ENCODE data around the gene ZNF716.
"Not testable (repeated sequence)": the region's sequence is repeated elsewhere in the genome, so short reads cannot be mapped to it uniquely, and the experiment has no call there.

The ZNF716 gene

GRCh38 chr7:57449904-57450303, at the start of gene ZNF716:
ZNF716 (plus strand) TSS chr7:57450177; CDS start chr7:57450289, 112 bp downstream.
- DNase-seq, result peak; percentile 2

GRCh38 chr7:57400531-57401155, 49.3 kb upstream of the ZNF716 start:
- DNase-seq, result no peak

- not testable (repeated sequence) for DNase-seq
Observed at GRCh38 chr7:57403051-57403450, 46.9 kb upstream of the ZNF716 start.

- DNase-seq, result peak; percentile 59
Observed at GRCh38 chr7:57403601-57404342, 46.2 kb upstream of the ZNF716 start.

GRCh38 chr7:57404343-57404966, 45.5 kb upstream of the ZNF716 start:
- peak; percentile 71 for DNase-seq

DNA sequence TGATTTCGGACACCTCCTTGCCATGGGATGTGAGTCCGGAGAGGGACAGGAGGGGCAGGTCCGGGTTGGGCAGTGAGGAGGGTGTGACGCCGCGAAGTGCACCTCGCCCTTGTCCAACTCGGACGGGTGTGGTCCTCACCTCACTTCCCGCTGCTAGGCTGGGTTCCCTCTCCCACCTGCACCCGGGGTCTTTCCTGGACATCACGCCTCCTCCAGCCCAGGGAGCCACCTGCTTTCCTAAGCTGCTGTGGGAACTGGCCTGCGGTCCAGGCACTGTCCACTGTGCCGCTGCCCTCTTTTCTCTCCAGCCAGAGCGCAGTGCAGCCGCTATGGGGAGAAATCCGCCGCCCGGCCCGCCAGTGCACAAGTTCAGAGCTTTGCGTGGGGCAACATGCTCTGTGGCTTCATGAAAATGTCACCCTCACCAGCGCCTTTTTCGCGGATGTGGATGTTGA, 45.0 kb upstream of the ZNF716 start:
- no peak for DNase-seq

GRCh38 chr7:57407125-57407524, 42.9 kb upstream of the ZNF716 start:
- no peak for DNase-seq

DNA sequence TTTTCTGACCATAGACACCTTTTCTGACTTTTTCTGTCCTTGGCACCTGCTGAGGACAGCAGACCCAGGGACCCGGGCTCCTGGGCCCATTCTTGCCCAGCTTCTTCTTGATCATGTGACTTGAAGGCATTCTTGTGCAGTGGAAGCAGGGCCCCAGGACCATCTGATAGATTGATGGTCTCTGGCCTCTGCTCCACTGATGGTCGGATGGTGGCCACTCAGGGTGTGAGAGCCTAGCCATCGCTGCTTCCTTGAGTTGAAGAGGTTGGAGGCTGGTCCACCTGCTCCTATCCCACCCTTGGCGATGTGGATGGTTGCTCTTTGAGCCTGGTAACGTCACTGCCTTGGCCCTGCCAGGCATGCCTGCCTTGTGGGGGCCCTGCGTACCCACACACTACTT, 37.8 kb upstream of the ZNF716 start:
- no peak for DNase-seq

DNA sequence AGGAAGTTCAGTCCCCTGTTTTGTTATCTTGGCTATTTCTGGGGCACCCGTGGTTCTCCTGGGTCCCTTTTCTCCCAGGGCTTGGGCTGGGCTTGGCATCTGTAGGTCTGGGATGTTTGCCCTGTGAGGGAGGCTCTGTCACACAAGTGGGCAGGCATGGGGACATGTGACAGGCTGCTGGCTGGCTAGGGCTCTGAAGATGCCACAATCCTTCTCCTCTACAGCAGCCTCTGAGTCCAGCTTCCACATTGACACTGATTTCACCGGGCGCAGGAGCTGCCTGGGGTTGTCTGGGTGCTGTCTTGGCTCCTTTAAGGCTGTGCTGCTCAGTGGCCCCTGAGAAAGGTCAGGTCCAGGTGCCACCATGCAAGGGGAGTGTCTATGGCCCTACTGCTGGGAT, 37.4 kb upstream of the ZNF716 start:
- no peak for DNase-seq

GRCh38 chr7:57413529-57414398, 36.2 kb upstream of the ZNF716 start:
- no peak for DNase-seq

GRCh38 chr7:57414415-57414814, 35.6 kb upstream of the ZNF716 start:
- no peak for DNase-seq

DNA sequence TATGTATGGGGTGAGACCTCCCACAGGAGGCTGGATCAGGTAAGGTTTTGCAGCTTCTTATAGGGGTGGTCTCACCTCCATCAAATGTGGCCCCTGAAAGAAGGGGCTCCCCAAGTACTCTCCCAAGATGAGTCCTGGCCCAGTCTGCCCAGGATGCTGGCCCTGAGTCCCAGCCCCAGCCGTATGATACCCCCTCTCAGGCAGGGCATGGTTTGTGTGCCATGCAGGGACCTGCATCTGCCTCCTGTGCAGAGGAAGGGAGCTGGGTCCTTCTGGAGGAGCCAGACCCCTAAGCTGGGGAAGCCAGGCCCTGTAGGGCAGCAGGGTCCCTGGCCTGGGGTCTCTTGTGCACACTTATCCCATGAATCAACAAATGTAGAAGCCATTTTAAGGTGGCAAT, 35.1 kb upstream of the ZNF716 start:
- no peak for DNase-seq

DNA sequence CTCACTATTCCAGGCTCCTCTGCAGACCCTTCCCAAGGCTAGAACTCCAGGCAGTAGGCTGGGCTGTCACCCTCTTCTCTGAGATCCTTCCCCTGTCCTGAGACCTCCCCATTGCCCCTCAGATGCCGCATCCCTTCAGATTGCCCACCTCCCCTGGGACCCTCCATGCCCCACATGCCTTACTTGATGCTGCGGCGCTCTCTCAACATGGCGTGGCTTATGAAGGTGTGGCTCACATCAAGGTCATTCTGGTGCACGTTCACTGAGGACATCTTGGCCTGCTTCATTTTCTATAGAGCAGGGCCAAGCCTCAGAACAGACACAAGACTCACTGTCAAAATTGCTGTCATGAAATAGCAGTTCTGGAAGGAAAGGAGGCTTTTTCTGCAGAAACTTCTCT, 34.7 kb upstream of the ZNF716 start:
- DNase-seq, result no peak

DNA sequence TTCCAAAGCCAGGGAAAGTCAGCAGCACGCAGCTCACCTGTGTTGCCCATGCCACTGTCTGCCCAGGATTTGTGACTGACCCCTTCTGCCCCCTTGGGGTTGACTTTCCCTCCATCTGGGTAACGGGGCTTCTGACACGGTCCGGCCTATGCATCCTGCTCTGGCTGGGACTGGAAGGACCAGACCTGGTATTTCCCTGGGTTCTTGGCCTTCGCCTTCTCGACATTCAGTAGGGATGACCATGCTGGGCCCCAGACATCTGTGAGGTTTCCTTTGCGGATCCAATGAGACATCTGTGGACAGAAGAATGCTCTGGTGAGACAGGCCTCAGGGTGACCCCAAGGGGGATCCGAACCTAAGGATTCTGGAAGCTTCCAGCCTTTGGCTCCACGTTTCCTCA, 34.2 kb upstream of the ZNF716 start:
- DNase-seq, result no peak

GRCh38 chr7:57416601-57417358, 33.2 kb upstream of the ZNF716 start:
- no peak for DNase-seq

- DNase-seq, result no peak
Observed at GRCh38 chr7:57417736-57418135, 32.2 kb upstream of the ZNF716 start.

DNA sequence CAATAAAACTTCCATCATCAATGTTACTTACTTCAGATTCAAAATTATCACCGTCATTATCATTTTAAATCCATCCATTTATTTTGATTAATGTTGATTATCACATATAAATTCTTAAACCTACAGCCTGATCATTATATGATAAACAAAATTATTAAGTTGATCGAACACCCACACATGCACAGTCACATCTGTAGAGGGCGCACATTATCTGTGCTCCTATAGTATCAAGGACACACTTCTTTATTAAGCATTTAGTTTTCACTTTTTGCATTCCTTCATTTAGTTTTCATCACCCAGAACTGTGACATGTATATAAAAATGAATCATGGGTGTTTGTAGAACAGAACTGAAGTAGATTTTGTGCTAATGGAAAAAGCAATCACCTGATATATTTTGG, 26.2 kb upstream of the ZNF716 start:
- no peak for DNase-seq

DNA sequence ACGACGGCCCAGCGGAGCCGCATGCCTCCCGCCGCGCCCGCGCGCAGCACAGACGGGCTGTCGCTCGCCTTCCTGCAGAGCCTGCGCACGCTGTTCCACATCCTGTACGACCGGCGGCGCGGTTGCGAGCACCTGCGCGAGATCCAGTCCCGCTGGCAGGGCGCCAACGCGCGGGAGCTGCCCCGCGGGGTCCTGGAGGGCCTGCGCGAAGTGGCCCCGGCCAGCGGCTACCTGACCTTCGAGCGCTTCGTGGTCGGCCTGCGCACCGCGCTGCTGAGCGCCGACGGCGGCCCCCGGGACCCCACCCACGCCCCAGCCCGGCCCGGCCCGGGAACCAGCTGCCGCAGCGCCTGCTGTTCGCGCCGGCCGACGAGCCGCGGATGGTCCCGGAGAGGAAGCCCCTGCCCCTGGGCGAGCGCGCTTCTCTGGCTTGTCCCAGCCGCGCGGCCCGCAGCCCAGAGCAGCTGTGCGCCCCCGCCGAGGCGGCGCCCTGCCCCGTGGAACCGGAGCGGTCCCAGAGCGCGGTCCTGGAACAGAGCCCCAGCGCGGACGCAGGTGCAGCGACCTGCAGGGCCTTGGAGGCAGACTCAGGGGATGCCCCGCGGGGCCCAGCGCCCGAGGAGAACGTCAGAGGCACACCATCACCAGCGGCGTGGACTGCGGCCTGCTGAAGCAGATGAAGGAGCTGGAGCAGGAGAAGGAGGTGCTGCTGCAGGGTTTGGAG, 25.3 kb upstream of the ZNF716 start:
- DNase-seq, result no peak

GRCh38 chr7:57425239-57425944, 24.6 kb upstream of the ZNF716 start:
- no peak for DNase-seq

DNA sequence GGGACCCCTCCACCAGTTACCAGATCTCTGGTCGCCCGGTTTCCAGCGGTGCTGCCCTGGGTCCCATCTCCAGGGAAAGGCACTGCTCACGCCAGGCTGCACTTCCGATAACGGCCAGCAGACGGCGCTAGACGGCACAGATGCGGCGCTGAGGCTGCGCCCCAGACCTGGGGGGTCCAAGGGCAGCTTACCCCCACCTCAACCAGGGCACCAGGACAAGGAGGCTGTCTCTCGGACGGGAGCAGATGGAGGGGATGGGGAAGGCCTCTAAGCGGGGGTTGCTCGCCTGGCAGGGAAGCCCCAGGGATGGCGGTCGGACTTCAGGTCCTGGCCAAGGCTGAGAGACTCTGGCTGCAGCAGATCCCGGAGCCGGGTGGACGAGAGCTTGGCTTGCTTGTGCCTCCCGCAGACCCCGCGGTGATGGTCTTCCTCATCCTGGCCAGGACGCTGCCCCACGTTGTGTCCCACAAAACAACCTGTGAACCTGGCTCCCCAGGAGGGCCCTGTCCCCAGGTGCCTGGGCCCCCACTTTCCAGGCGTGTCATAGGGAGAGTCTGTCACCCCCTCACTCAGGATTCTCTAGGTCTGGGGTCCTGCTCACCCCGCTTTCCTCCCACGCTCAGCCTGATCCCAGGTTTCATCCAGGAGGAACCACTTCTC, 23.9 kb upstream of the ZNF716 start:
- no peak for DNase-seq

DNA sequence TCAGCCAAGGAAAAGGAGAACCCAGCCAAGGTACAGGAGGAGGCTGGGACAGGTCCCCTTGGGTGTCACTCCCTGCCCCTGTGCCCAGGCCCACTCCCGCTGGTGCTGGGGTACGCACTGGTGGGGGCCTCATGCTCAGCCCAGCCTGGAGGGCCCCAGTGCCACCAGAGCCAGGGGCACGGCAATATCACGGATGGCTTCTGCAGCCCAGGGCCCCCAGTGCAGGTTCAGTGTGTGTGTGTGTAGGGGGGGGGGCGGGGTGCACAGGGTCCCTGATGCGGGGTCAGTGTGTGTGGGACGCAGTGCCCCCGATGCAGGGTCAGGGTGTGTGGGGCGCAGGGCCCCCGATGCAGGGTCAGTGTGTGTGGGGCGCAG, 23.4 kb upstream of the ZNF716 start:
- DNase-seq, result no peak
